ENCODE measurements around the gene ART1. TPM values are rescaled to one million over a fixed set of nuclear protein-coding genes. Genes with fewer than 3 reads are reported as not detected.
A peak's percentile ranks its signal among the peaks of the same experiment; 100 is the strongest.

Gene ART1
- total and polyA plus RNA-seq, 4 donors: not detected

DNA sequence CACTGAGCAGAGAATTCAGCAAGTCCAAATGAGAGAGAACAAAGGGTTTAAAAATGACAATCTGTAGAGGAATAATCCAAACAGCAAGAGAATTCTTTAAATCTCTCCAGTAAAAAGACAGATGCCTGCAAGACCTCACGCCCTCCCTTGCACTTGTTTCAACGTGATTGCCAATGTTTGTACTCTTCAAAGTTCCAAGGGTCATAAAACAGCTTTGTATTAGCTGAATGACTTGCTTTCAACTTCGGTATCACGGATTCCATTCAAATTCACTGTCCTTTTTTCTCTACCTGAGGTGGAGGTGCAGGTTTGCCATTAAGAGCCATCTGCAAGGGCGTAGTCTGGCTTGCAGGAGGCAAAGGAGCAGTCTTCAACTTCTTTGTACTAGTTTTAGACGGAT, 67.3 kb downstream of the ART1 start:
- peak; percentile 55 for TF ChIP-seq SP1 (IDR thresholded peaks at IDR 0.05)
- no peak for TF ChIP-seq NR2F2 (IDR thresholded peaks at IDR 0.05)
- TF ChIP-seq ZBTB33 (IDR thresholded peaks at IDR 0.05): no peak
- peak; percentile 17 for TF ChIP-seq ATF3 (IDR thresholded peaks at IDR 0.05)
- TF ChIP-seq, protein P1, sequence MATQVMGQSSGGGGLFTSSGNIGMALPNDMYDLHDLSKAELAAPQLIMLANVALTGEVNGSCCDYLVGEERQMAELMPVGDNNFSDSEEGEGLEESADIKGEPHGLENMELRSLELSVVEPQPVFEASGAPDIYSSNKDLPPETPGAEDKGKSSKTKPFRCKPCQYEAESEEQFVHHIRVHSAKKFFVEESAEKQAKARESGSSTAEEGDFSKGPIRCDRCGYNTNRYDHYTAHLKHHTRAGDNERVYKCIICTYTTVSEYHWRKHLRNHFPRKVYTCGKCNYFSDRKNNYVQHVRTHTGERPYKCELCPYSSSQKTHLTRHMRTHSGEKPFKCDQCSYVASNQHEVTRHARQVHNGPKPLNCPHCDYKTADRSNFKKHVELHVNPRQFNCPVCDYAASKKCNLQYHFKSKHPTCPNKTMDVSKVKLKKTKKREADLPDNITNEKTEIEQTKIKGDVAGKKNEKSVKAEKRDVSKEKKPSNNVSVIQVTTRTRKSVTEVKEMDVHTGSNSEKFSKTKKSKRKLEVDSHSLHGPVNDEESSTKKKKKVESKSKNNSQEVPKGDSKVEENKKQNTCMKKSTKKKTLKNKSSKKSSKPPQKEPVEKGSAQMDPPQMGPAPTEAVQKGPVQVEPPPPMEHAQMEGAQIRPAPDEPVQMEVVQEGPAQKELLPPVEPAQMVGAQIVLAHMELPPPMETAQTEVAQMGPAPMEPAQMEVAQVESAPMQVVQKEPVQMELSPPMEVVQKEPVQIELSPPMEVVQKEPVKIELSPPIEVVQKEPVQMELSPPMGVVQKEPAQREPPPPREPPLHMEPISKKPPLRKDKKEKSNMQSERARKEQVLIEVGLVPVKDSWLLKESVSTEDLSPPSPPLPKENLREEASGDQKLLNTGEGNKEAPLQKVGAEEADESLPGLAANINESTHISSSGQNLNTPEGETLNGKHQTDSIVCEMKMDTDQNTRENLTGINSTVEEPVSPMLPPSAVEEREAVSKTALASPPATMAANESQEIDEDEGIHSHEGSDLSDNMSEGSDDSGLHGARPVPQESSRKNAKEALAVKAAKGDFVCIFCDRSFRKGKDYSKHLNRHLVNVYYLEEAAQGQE (IDR thresholded peaks at IDR 0.05): no peak
- no peak for TF ChIP-seq YY1 (IDR thresholded peaks at IDR 0.05)
- peak; percentile 46 to 56 for TF ChIP-seq RXRA (IDR thresholded peaks at IDR 0.05)
- TF ChIP-seq HNF4A (conservative IDR thresholded peaks at IDR 0.05): peak; percentile 80 to 85
- TF ChIP-seq RAD21 (IDR thresholded peaks at IDR 0.05): peak in 1 of 2 donors; percentile 9
- peak; percentile 52 for TF ChIP-seq HNF4G (IDR thresholded peaks at IDR 0.05)
- TF ChIP-seq GABPA (IDR thresholded peaks at IDR 0.05 in 1 of 2, conservative IDR thresholded peaks at IDR 0.05 in 1 of 2): no peak
- TF ChIP-seq JUND (IDR thresholded peaks at IDR 0.05): no peak
- no peak overlapping the region for H3K4me3 ChIP-seq (ENCODE audit: low read depth in 1 of 3, low read length in 3 of 3)
- H3K36me3 ChIP-seq (ENCODE audit: control insufficient read depth in 4 of 4, insufficient read depth in 3 of 4, low read depth in 1 of 4, low read length in 3 of 4): peaks cover 11 to 47% (median 30%) of the 10 kb centered on the region in 4 donors
- H3K27me3 ChIP-seq (ENCODE audit: control insufficient read depth in 4 of 4, insufficient read depth in 4 of 4, low read length in 3 of 4): no peaks in the 10 kb centered on the region
- H3K4me1 ChIP-seq (ENCODE audit: control insufficient read depth in 4 of 4, insufficient read depth in 4 of 4, low read length in 3 of 4): peaks cover 2 to 25% (median 22%) of the 10 kb centered on the region in 4 donors
- no peak overlapping the region for H3K27ac ChIP-seq (ENCODE audit: low read depth in 1 of 2, low read length in 2 of 2)
- H3K9ac ChIP-seq (ENCODE audit: low read depth in 1 of 2, low read length in 2 of 2): no peak overlapping the region
- no peaks in the 10 kb centered on the region for H3K9me3 ChIP-seq (ENCODE audit: control insufficient read depth in 4 of 4, low read length in 3 of 4)
- WGBS: 43% methylated on average over 6 of the region's 6 CpGs
- DNase-seq (ENCODE audit: low spot score): no peak

Small RNA genes within 50 kb of the gene (small RNA-seq; reads per million reads assigned to genes)
- not detected for gene RF00019

Other genes with a start within 250 kb of the ART1 start
- under 1 TPM; 0.17 to 0.93 TPM for gene ART5, start 3.1 kb upstream of the ART1 start, total RNA-seq
- gene ART5, start 3.1 kb upstream of the ART1 start, polyA plus RNA-seq: not detected
- gene CHRNA10, start 26.3 kb downstream of the ART1 start, total RNA-seq: 1 to 10 TPM in 1 of 2 donors, under 1 TPM in 1; 0.56 to 1.7 TPM
- under 1 TPM; 0.10 to 0.16 TPM for gene CHRNA10, start 26.3 kb downstream of the ART1 start, polyA plus RNA-seq
- 10 to 100 TPM; 68.9 to 75.0 TPM for gene NUP98, start 152.4 kb downstream of the ART1 start, total RNA-seq
- gene NUP98, start 152.4 kb downstream of the ART1 start, polyA plus RNA-seq: 10 to 100 TPM; 10.9 to 18.8 TPM
- 10 to 100 TPM; 11.6 to 12.3 TPM for gene PGAP2, start 163.4 kb downstream of the ART1 start, total RNA-seq
- gene PGAP2, start 163.4 kb downstream of the ART1 start, polyA plus RNA-seq: 10 to 100 TPM in 1 of 2 donors, 1 to 10 TPM in 1; 10.0 to 14.8 TPM
- gene RHOG, start 195.8 kb downstream of the ART1 start, total RNA-seq: 10 to 100 TPM in 1 of 2 donors, 1 to 10 TPM in 1; 7.4 to 13.8 TPM
- 10 to 100 TPM; 21.9 to 32.9 TPM for gene RHOG, start 195.8 kb downstream of the ART1 start, polyA plus RNA-seq
- 10 to 100 TPM; 21.6 to 42.9 TPM for gene STIM1, start 210.5 kb downstream of the ART1 start, total RNA-seq
- 10 to 100 TPM; 19.7 to 28.5 TPM for gene STIM1, start 210.5 kb downstream of the ART1 start, polyA plus RNA-seq